ENCODE measurements around the gene PEAR1.

Gene PEAR1

GRCh38 chr1:156860628-156861423 lies 32.7 kb upstream of the PEAR1 start, which contains the start of gene NTRK1:
TSS of gene NTRK1 (plus strand) at chr1:156860865. CDS start at chr1:156860935, 70 bp downstream.
- DNase-seq (ENCODE audit: low spot score) = peak; percentile 56

GRCh38 chr1:156862584-156862983 lies 30.9 kb upstream of the PEAR1 start:
- DNase-seq (ENCODE audit: low spot score) = no peak

GRCh38 chr1:156862997-156863599 lies 30.4 kb upstream of the PEAR1 start:
- no peak for DNase-seq (ENCODE audit: low spot score)

GRCh38 chr1:156863631-156864030 lies 29.9 kb upstream of the PEAR1 start:
- no peak for DNase-seq (ENCODE audit: low spot score)

DNA sequence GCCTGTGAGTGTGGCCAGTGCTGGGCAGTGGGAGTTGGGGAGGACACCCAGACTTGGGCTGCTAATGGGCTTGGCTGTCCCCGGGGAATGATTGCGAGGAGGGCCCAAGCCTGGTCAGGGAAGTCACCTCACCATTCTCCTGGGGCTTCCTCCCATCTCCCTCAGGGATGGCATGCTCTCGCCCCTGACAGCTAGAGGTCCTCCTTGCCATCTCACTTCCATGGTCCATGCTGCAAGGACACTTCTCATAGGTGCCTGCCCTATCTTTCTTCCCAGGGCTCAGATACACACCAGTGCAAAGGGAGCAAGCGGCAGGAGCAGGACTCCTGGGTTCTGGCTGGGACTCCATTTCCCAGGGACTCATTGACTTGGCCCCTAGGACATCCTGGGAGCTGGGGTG lies 28.7 kb upstream of the PEAR1 start:
- DNase-seq (ENCODE audit: low spot score) = no peak

- no peak for DNase-seq (ENCODE audit: low spot score)
These were observed 28.3 kb upstream of the PEAR1 start for GRCh38 chr1:156865258-156865657.

GRCh38 chr1:156865865-156866248 lies 27.7 kb upstream of the PEAR1 start:
- DNase-seq (ENCODE audit: low spot score) = no peak

GRCh38 chr1:156866249-156866909 lies 27.1 kb upstream of the PEAR1 start:
- no peak for DNase-seq (ENCODE audit: low spot score)

- no peak for DNase-seq (ENCODE audit: low spot score)
These were observed 25.2 kb upstream of the PEAR1 start for GRCh38 chr1:156868341-156868740.

GRCh38 chr1:156869455-156869854 lies 24.1 kb upstream of the PEAR1 start:
- DNase-seq (ENCODE audit: low spot score) = no peak

- no peak for DNase-seq (ENCODE audit: low spot score)
These were observed 19.9 kb upstream of the PEAR1 start for GRCh38 chr1:156873659-156874058.

DNA sequence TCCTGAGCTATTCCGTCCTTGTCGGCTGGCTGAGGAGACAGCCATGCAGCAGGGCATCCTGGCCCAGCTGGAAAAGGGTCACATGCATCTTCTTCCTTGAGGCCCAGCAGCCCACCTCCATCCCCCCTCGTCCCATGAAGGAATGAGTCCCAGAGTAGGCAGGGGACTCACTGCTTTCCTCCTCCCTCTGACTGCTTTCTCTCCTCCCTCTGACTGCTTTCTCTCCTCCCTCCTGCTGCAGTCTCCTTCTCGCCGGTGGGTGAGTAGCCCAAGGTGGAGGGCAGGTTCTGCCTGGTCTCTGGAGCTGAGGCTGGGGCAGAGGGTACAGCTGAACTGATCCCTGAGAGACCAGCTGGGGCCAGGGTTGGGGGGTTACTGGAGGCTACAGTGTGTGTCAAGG lies 19.4 kb upstream of the PEAR1 start:
- no peak for DNase-seq (ENCODE audit: low spot score)

DNA sequence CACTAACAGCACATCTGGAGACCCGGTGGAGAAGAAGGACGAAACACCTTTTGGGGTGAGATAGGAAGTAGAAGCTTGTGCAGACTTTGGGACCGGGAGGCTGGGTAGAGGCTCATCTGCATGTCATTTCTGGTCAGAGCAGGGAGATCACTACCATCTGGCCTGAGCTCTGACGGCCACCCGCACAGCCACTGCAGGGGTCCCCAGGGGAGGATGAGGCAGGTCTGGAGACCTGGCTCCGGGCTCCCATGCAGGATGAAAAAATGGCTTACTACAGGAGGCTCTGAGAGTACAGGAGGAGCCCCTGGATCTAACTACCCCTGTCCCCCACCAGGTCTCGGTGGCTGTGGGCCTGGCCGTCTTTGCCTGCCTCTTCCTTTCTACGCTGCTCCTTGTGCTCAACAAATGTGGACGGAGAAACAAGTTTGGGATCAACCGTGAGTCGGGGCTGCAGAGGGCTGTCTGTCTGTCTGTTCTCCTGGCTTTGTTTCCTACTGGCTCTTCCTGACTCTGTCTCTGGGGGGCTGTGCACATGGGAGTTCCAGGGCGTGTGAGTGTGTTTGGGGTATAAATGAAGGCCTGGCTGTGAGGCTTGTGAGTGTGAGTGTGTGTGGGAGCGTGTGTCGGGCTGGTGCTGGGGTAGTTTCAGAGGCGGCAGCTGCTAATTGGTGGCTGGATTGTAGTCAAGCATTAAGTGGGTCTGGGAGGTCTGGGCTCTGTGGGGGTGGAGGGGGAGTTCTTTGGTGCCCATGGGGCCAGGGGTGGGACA lies 18.8 kb upstream of the PEAR1 start:
- no peak for DNase-seq (ENCODE audit: low spot score)

DNA sequence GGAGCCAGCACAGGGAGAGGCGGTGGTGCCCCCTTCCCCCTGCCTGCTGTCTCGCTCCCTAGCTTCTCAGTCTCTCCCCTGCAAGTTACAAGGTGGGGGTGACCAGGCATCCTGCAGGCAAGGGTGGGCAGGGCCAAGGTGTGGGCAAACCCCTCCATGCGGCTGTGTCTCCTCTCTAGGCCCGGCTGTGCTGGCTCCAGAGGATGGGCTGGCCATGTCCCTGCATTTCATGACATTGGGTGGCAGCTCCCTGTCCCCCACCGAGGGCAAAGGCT lies 18.2 kb upstream of the PEAR1 start:
- DNase-seq (ENCODE audit: low spot score) = no peak

GRCh38 chr1:156876281-156876680 lies 17.2 kb upstream of the PEAR1 start:
- DNase-seq (ENCODE audit: low spot score) = no peak

DNA sequence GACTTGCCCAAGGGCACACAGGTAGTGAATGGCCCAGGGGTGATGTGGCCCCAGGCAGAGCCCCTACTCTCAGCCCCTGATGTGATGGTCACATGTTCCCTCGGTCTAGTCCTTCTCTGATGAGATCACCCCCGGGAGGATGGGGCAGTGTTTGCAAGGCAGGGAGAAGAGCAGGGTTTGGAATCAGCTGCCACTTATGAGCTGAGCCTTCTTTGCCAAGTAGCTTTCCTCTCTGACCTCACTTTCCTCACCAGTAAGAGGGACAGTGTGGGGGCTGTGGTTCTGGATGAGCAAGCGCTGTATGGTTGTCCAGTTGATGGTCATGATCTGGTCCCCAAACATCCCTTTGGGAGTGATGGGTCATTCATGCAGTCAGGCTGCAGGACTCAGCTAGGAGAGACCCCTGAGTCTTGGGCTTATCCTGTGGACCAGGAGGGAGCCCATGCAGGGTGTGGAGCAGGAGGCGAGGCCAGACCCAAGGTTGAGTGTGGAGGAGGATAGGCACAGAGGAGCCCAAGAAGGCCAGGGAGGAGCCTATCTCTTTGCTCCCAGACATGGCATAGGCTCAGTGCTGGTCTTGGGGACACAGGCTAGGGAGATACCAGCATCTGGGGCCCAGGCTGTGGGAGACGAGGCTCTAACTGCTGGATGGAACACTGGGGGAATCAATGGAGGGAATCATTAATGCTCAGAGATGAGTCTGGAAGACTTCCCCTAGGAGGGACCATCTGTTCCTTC lies 15.9 kb upstream of the PEAR1 start:
- no peak for DNase-seq (ENCODE audit: low spot score)

GRCh38 chr1:156879876-156880275 lies 13.6 kb upstream of the PEAR1 start:
- no peak for DNase-seq (ENCODE audit: low spot score)

GRCh38 chr1:156880473-156880872 lies 13.0 kb upstream of the PEAR1 start:
- DNase-seq (ENCODE audit: low spot score) = no peak

DNA sequence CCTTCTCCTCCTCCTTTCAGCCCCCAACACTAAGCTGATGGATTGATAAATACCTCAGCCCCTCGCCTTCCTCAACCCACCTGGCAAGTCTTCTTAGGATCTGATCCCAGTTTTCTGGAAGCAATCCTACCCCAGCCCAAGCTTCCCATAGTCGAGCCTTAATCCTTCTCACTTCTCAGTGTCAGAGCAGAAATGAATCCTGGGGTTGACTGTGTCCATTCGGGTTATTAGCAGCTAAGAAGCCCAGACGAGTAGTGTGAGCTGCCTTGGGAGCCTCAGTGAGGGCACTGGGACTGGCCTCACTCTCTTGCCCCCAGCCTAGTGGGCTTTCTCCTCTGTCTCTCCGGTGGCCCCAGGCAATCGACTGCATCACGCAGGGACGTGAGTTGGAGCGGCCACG lies 12.4 kb upstream of the PEAR1 start:
- DNase-seq (ENCODE audit: low spot score) = no peak

DNA sequence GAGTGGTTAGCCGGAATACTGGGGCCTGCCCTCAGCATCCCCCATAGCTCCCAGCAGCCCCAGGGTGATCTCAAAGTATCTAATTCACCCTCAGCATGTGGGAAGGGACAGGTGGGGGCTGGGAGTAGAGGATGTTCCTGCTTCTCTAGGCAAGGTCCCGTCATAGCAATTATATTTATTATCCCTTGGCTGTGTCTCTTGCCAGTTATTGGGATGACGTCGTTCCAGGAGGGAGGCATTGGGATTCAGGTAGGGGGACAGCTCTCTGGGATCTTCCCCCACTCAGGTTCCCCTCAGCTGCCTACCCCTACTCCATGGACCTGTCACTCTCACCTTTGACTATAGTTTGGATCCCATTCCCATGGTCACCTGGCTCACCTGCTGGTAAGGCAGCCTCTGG lies 11.9 kb upstream of the PEAR1 start:
- DNase-seq (ENCODE audit: low spot score) = no peak

GRCh38 chr1:156882543-156882942 lies 11.0 kb upstream of the PEAR1 start:
- DNase-seq (ENCODE audit: low spot score) = no peak

GRCh38 chr1:156883919-156884318 lies 9.6 kb upstream of the PEAR1 start:
- no peak for DNase-seq (ENCODE audit: low spot score)
